Stimulated activated CD4-positive, alpha-beta T cell treated with anti-CD3 and anti-CD28 coated beads, Interleukin-4, amount 100 ng/mL, for 4 hours (primary cell): ENCODE data around the gene RGS17.
"Not testable (repeated sequence)": the region's sequence is repeated elsewhere in the genome, so short reads cannot be mapped to it uniquely, and the experiment has no call there.

Experiments
- DNase-seq, 2 experiments: peaks; one replicate each; pipeline ENCODE4 v3.0.0-alpha.2; 2020

Gene RGS17

GRCh38 chr6:153027480-153027879, 103.6 kb downstream of the RGS17 start:
- no peak for DNase-seq

- DNase-seq = no peak
Measured at GRCh38 chr6:153024709-153025017, 106.4 kb downstream of the RGS17 start.

GRCh38 chr6:153023977-153024708, 106.9 kb downstream of the RGS17 start:
- DNase-seq = peak; percentile 5 to 12

GRCh38 chr6:153018355-153018754, 112.7 kb downstream of the RGS17 start:
- DNase-seq = no peak

- DNase-seq = no peak
Measured at GRCh38 chr6:153016846-153017245, 114.2 kb downstream of the RGS17 start.

- DNase-seq = no peak
Measured at GRCh38 chr6:153015094-153015640, 115.9 kb downstream of the RGS17 start.

GRCh38 chr6:153013438-153013837, 117.6 kb downstream of the RGS17 start:
- no peak for DNase-seq

- DNase-seq = no peak
Measured at GRCh38 chr6:153012856-153013255, 118.2 kb downstream of the RGS17 start.

- no peak for DNase-seq
Measured at GRCh38 chr6:153003366-153003690, 127.8 kb downstream of the RGS17 start.

GRCh38 chr6:153002613-153003365, 128.3 kb downstream of the RGS17 start, which contains the start of gene MTRF1L:
TSS of gene MTRF1L (minus strand) at chr6:153002709. CDS start at chr6:153002685, 24 bp downstream.
- peak; percentile 83 for DNase-seq

- peak in 1 of 2 experiments; percentile 4 for DNase-seq
Measured at GRCh38 chr6:153001767-153002612, 129.1 kb downstream of the RGS17 start.

- DNase-seq = not testable (repeated sequence)
Measured at GRCh38 chr6:153000790-153001189, 130.3 kb downstream of the RGS17 start.

- DNase-seq = no peak
Measured at GRCh38 chr6:153000243-153000642, 130.8 kb downstream of the RGS17 start.

GRCh38 chr6:152999538-152999937, 131.5 kb downstream of the RGS17 start:
- not testable (repeated sequence) for DNase-seq

- DNase-seq = no peak
Measured at GRCh38 chr6:152993847-152994246, 137.2 kb downstream of the RGS17 start.

GRCh38 chr6:152993431-152993830, 137.7 kb downstream of the RGS17 start:
- no peak for DNase-seq

GRCh38 chr6:152986978-152987377, 144.1 kb downstream of the RGS17 start:
- no peak for DNase-seq

GRCh38 chr6:152985300-152985699, 145.8 kb downstream of the RGS17 start:
- not testable (repeated sequence) for DNase-seq

- no peak for DNase-seq
Measured at GRCh38 chr6:152984513-152984872, 146.6 kb downstream of the RGS17 start.

- DNase-seq = peak; percentile 90 to 96
Measured at GRCh38 chr6:152983637-152984512, 147.2 kb downstream of the RGS17 start.

- DNase-seq = peak; percentile 97
Measured at GRCh38 chr6:152982904-152983636, 148.0 kb downstream of the RGS17 start, which contains the start of gene FBXO5. TSS of gene FBXO5 (minus strand) at chr6:152983041. CDS start at chr6:152982959, 82 bp downstream.
